NCI-H774 (cell line): ENCODE data around the gene KCNC1.

ENCODE experiments used
- DNase-seq: peaks from one replicate; lab custom pipeline; 2025; lab: John Stamatoyannopoulos, UW

The KCNC1 gene

GRCh38 chr11:17755891-17756290, 21.3 kb downstream of the KCNC1 start:
- DNase-seq: no peak

- DNase-seq: peak; percentile 42
These were observed 25.8 kb downstream of the KCNC1 start for GRCh38 chr11:17760102-17761029.

GRCh38 chr11:17762309-17762974, 27.9 kb downstream of the KCNC1 start:
- DNase-seq: no peak

- DNase-seq: no peak
These were observed 28.7 kb downstream of the KCNC1 start for GRCh38 chr11:17763244-17763643.

- no peak for DNase-seq
These were observed 29.1 kb downstream of the KCNC1 start for GRCh38 chr11:17763703-17764102.

- DNase-seq: no peak
These were observed 30.1 kb downstream of the KCNC1 start for GRCh38 chr11:17764446-17765218.

- no peak for DNase-seq
These were observed 30.9 kb downstream of the KCNC1 start for GRCh38 chr11:17765356-17766072.

- DNase-seq: no peak
These were observed 31.4 kb downstream of the KCNC1 start for GRCh38 chr11:17766073-17766359.

GRCh38 chr11:17766590-17766989, 32.0 kb downstream of the KCNC1 start:
- DNase-seq: no peak

GRCh38 chr11:17767301-17767885, 32.8 kb downstream of the KCNC1 start:
- no peak for DNase-seq

- DNase-seq: no peak
These were observed 33.3 kb downstream of the KCNC1 start for GRCh38 chr11:17767914-17768313.

GRCh38 chr11:17768547-17768946, 34.0 kb downstream of the KCNC1 start:
- no peak for DNase-seq

GRCh38 chr11:17769218-17769617, 34.6 kb downstream of the KCNC1 start:
- no peak for DNase-seq

- peak; percentile 10 for DNase-seq
These were observed 35.6 kb downstream of the KCNC1 start for GRCh38 chr11:17770048-17770652.

- no peak for DNase-seq
These were observed 36.3 kb downstream of the KCNC1 start for GRCh38 chr11:17770917-17771316.

- no peak for DNase-seq
These were observed 36.8 kb downstream of the KCNC1 start for GRCh38 chr11:17771415-17771814.

- no peak for DNase-seq
These were observed 37.3 kb downstream of the KCNC1 start for GRCh38 chr11:17771841-17772401.

- DNase-seq: no peak
These were observed 38.4 kb downstream of the KCNC1 start for GRCh38 chr11:17772704-17773600.

GRCh38 chr11:17773674-17774073, 39.1 kb downstream of the KCNC1 start:
- DNase-seq: no peak
